PC-9 (cell line): ENCODE measurements around the gene RICTOR. TPM values are rescaled to one million over a fixed set of nuclear protein-coding genes. Genes with fewer than 3 reads are reported as not detected.
"Not testable (repeated sequence)": the region's sequence is repeated elsewhere in the genome, so short reads cannot be mapped to it uniquely, and the experiment has no call there.

Experiments used
- BruUV-seq: library from RNA; stranded (reverse); fragments of 400-500 nt; replicated peaks from 2 replicates; lab custom pipeline; 2021; lab: Mats Ljungman, UMichigan
- CTCF ChIA-PET: fragments of 300-600 bp; sonication (Branson Sonifier 250); formaldehyde crosslinking; loops from one replicate; lab custom pipeline; 2022; ENCODE audit warnings: antibody characterized with exemption; lab: Charles Lee
- POLR2A ChIA-PET: fragments of 300-600 bp; sonication (Branson Sonifier 250); formaldehyde crosslinking; loops from one replicate; lab custom pipeline; 2022; ENCODE audit warnings: antibody characterized with exemption; ENCODE audit not compliant: unreplicated experiment; lab: Charles Lee
- DNase-seq, 2 experiments: peaks; one replicate each; pipeline versions ENCODE4 v3.0.0 to v3.0.0-alpha.2; 2015 to 2022; ENCODE audit warnings: mixed read lengths in 1 of 2
- H2AFZ ChIP-seq: fragments of 200-600 bp; sonication (generic); 2 replicates; pipeline ENCODE4 v1.8.1; 2017; ENCODE audit warnings: antibody characterized with exemption
- H3F3A ChIP-seq: fragments of 200-600 bp; sonication (generic); 2 replicates; pipeline ENCODE4 v1.8.1; 2017; ENCODE audit warnings: antibody characterized with exemption, mild to moderate bottlenecking, low read depth; ENCODE audit not compliant: insufficient read depth
- H3K27ac ChIP-seq: fragments of 200-600 bp; sonication (generic); 2 replicates; pipeline ENCODE4 v1.6.1; 2016; ENCODE audit warnings: mixed run types
- H3K27me3 ChIP-seq: fragments of 200-600 bp; sonication (generic); 2 replicates; pipeline ENCODE4 v1.6.1; 2016; ENCODE audit warnings: low read depth, mixed run types; ENCODE audit not compliant: insufficient read depth
- H3K36me3 ChIP-seq: fragments of 200-600 bp; sonication (generic); 2 replicates; pipeline ENCODE4 v1.6.1; 2016; ENCODE audit warnings: low read depth, mixed run types
- H3K4me1 ChIP-seq: fragments of 200-600 bp; sonication (generic); replicated peaks from 2 replicates; pipeline ENCODE4 v1.6.1; 2016; ENCODE audit warnings: mixed run types; ENCODE audit not compliant: insufficient read depth
- H3K4me2 ChIP-seq: fragments of 200-600 bp; sonication (generic); 2 replicates; pipeline ENCODE4 v1.6.1; 2017; ENCODE audit warnings: mixed run types
- H3K4me3 ChIP-seq: fragments of 200-600 bp; sonication (generic); 2 replicates; pipeline ENCODE4 v1.6.1; 2016; ENCODE audit warnings: mixed run types
- H3K79me2 ChIP-seq: fragments of 200-600 bp; sonication (generic); 2 replicates; pipeline ENCODE4 v1.6.1; 2017; ENCODE audit warnings: low read depth, mixed run types
- H3K9me2 ChIP-seq: fragments of 200-600 bp; sonication (generic); 2 replicates; pipeline ENCODE4 v1.8.1; 2017; ENCODE audit warnings: mild to moderate bottlenecking; ENCODE audit not compliant: insufficient read depth
- H3K9me3 ChIP-seq: fragments of 200-600 bp; sonication (generic); 2 replicates; pipeline ENCODE4 v1.8.1; 2016; ENCODE audit warnings: low read depth; ENCODE audit not compliant: insufficient read depth
- H4K20me1 ChIP-seq: fragments of 200-600 bp; sonication (generic); 2 replicates; pipeline ENCODE4 v1.8.1; 2017; ENCODE audit not compliant: insufficient read depth
- EZH2 ChIP-seq: fragments of 200-600 bp; sonication (generic); IDR thresholded peaks from 2 replicates; pipeline ENCODE4 v1.8.0; 2017; ENCODE audit warnings: antibody characterized with exemption, low read depth
- intact Hi-C: fragments of 100-400 bp; cut with micrococcal nuclease; formaldehyde crosslinking; loops from one replicate; pipeline ENCODE4 v1.10.0; 2022; ENCODE audit not compliant: unreplicated experiment
- total RNA-seq: library from RNA; stranded (reverse); gene quantifications from 2 replicates; pipeline ENCODE4 v1.2.3, GENCODE V29; 2021
- TF ChIP-seq, protein P1 (sequence below): fragments of 200-600 bp; sonication (generic); conservative IDR thresholded peaks from 2 replicates; pipeline ENCODE4 v1.6.1; 2017; ENCODE audit warnings: mixed run types, antibody characterized with exemption, mild to moderate bottlenecking, moderate library complexity

Gene RICTOR
- total RNA-seq, 1 experiment from 2014 or later = 103 TPM

DNA sequence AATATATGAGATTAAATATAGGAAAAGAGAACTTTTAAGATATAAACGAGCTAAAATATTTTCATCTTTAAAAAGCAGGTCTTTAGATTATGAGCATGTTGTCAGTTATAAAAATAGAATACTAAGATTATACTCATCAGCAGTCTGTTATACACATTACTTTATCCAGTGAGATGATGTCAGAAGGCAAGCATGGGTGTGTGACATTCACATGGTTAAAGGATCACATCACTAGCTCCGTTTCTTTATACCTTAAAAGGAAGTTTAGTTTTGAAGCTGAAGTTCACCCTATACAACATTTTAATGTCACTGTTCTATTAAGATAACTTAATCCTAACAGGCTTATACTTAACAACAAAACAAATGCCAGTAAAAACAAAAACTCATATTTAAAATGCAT lies 59.6 kb downstream of the RICTOR start:
- H3K4me1 ChIP-seq = peaks cover 4% of the 10 kb centered on the region; the same call in 1 of the 2 replicates
- H4K20me1 ChIP-seq = 0 out of 2 replicates have a peak, but pooled peaks cover 11% of the 10 kb centered on the region
- no peak overlapping the region for H3K4me3 ChIP-seq
- CTCF ChIA-PET = interaction anchor here (0.7 kb wide), 1 partner anchor 100 kb away, joined by 4 read pairs; no protein-coding TSS in a partner anchor
- intact Hi-C loops = no loop called here
- H2AFZ ChIP-seq = no peak overlapping the region
- POLR2A ChIA-PET = interaction anchor here (0.6 to 0.7 kb wide), 4 partner anchors 39 to 534 kb away, joined by 3 to 4 read pairs (median 3); no protein-coding TSS in a partner anchor
- H3K36me3 ChIP-seq = peaks cover 63% of the 10 kb centered on the region
- H3K27ac ChIP-seq = no peak overlapping the region
- peaks cover 12% of the 10 kb centered on the region; the same call in 1 of the 2 replicates for H3F3A ChIP-seq
- H3K27me3 ChIP-seq = no peaks in the 10 kb centered on the region
- TF ChIP-seq EZH2 = no peak
- no peaks in the 10 kb centered on the region for H3K9me2 ChIP-seq
- no peak overlapping the region for H3K4me2 ChIP-seq
- no peak for DNase-seq
- peaks cover 21% of the 10 kb centered on the region for H3K79me2 ChIP-seq
- H3K9me3 ChIP-seq = peaks cover 36% of the 10 kb centered on the region
- BruUV-seq = no TSS peak

DNA sequence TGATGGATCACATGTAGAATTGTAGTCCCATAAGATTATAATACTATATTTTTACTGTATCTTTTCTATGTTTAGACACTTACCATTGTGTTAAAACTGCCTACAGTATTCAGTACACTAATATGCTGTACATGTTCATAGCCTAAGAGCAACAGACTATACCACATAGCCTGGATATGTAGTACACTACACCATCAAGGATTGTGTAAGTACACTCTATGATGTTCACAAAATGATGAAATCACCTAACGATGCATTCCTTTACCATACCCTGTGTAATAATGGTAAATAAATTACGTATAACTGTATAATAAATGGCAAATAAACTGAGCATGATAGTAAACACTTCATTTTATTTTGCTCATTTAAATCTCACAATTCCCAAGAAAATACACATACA lies 60.3 kb downstream of the RICTOR start:
- TF ChIP-seq EZH2 = no peak
- TF ChIP-seq, protein P1, sequence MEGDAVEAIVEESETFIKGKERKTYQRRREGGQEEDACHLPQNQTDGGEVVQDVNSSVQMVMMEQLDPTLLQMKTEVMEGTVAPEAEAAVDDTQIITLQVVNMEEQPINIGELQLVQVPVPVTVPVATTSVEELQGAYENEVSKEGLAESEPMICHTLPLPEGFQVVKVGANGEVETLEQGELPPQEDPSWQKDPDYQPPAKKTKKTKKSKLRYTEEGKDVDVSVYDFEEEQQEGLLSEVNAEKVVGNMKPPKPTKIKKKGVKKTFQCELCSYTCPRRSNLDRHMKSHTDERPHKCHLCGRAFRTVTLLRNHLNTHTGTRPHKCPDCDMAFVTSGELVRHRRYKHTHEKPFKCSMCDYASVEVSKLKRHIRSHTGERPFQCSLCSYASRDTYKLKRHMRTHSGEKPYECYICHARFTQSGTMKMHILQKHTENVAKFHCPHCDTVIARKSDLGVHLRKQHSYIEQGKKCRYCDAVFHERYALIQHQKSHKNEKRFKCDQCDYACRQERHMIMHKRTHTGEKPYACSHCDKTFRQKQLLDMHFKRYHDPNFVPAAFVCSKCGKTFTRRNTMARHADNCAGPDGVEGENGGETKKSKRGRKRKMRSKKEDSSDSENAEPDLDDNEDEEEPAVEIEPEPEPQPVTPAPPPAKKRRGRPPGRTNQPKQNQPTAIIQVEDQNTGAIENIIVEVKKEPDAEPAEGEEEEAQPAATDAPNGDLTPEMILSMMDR = no peak
- Histone ChIP-seq H3K9me2 (no peaks in the 10 kb centered on the region), H3F3A (peaks cover 12% of the 10 kb centered on the region; the same call in 1 of the 2 replicates), H3K79me2 (peaks cover 21% of the 10 kb centered on the region), H3K9me3 (peaks cover 36% of the 10 kb centered on the region), H3K27me3 (no peaks in the 10 kb centered on the region), H3K4me3 (no peak overlapping the region), H3K4me1 (peaks cover 4% of the 10 kb centered on the region; the same call in 1 of the 2 replicates), H4K20me1 (0 out of 2 replicates have a peak, but pooled peaks cover 11% of the 10 kb centered on the region), H3K36me3 (peaks cover 66% of the 10 kb centered on the region), H3K4me2 (no peak overlapping the region), H3K27ac (no peak overlapping the region), H2AFZ (no peak overlapping the region)
- BruUV-seq = no TSS peak
- no peak for DNase-seq
- intact Hi-C loops = no loop called here
- ChIA-PET CTCF (no interaction called here), POLR2A (interaction anchor here (0.7 kb wide), 2 partner anchors 174 to 360 kb away, joined by 3 to 4 read pairs; no protein-coding TSS in a partner anchor)

DNA sequence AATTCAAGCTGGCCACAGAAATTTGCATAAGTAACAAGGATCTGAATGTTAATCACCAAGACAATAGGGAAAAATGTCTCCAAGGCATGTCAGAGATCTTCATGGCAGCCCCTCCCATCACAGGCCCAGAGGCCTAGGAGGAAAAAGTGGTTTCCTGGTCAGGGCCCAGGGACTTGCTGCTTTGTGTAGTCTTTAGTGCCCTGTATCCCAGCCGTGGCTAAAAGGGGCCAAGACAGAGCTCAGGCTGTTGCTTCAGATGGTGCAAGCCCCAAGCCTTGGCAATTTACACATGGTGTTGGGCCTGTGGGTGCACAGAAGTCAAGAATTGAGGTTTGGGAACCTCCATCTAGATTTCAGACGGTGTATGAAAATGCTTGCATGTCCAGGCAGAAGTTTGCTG lies 63.2 kb downstream of the RICTOR start:
- H4K20me1 ChIP-seq, POLR2A ChIA-PET, H2AFZ ChIP-seq, H3K27ac ChIP-seq, H3K4me1 ChIP-seq, intact Hi-C loops, H3K27me3 ChIP-seq, H3K4me2 ChIP-seq, DNase-seq, H3K4me3 ChIP-seq, H3K9me2 ChIP-seq, BruUV-seq, CTCF ChIA-PET: not testable (repeated sequence)
- H3F3A ChIP-seq = peaks cover 24% of the 10 kb centered on the region
- peaks cover 16% of the 10 kb centered on the region for H3K79me2 ChIP-seq
- H3K36me3 ChIP-seq = peaks cover 52% of the 10 kb centered on the region
- peaks cover 36% of the 10 kb centered on the region for H3K9me3 ChIP-seq

DNA sequence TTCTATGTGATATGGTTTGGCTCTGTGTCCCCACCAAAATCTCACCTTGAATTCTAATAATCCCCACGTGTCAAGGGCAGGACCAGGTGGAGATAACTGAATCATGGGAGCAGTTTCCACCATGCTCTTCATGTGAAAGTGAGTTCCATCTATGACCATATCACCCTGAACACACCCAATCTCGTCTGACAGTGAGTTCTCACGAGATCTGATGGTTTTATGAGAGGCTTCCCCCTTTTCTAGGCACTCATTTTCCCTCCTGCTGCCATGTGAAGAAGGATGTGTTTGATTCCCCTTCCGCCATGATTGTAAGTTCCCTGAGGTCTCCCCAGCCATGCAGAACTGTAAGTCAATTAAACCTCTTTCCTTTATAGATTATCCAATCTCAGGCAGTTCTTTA lies 64.2 kb downstream of the RICTOR start:
- Histone ChIP-seq H3K27me3 (no peaks in the 10 kb centered on the region), H3K79me2 (peaks cover 10% of the 10 kb centered on the region; the same call in 1 of the 2 replicates), H3K4me2 (no peak overlapping the region), H3F3A (peaks cover 21% of the 10 kb centered on the region), H3K36me3 (peaks cover 54% of the 10 kb centered on the region), H3K9me3 (peaks cover 36% of the 10 kb centered on the region), H4K20me1 (no peaks in the 10 kb centered on the region), H3K27ac (no peak overlapping the region), H3K4me1 (no peaks in the 10 kb centered on the region), H3K9me2 (no peaks in the 10 kb centered on the region), H2AFZ (no peak overlapping the region), H3K4me3 (no peak overlapping the region)
- intact Hi-C loops = no loop called here
- TF ChIP-seq, protein P1 = no peak
- no peak for TF ChIP-seq EZH2
- no TSS peak for BruUV-seq
- DNase-seq = no peak
- ChIA-PET POLR2A (no interaction called here), CTCF (no interaction called here)
